ENCODE results near the gene TBC1D3B.

- TF ChIP-seq YY2 (tag by site-specific recombination; IDR thresholded peaks at IDR 0.05) (no peak), CTCF (tag by site-specific recombination; IDR thresholded peaks at IDR 0.05) (no peak), PRDM2 (tag by site-specific recombination; IDR thresholded peaks at IDR 0.05; ENCODE audit: borderline replicate concordance) (no peak), SETDB1 (IDR thresholded peaks at IDR 0.05; ENCODE audit: insufficient read length, low read length) (no peak), SCRT1 (tag by site-specific recombination; IDR thresholded peaks at IDR 0.05; ENCODE audit: borderline replicate concordance) (no peak), ZNF654 (tag by site-specific recombination; IDR thresholded peaks at IDR 0.05; ENCODE audit: low read depth) (no peak)
- TF ChIP-seq, protein P1, sequence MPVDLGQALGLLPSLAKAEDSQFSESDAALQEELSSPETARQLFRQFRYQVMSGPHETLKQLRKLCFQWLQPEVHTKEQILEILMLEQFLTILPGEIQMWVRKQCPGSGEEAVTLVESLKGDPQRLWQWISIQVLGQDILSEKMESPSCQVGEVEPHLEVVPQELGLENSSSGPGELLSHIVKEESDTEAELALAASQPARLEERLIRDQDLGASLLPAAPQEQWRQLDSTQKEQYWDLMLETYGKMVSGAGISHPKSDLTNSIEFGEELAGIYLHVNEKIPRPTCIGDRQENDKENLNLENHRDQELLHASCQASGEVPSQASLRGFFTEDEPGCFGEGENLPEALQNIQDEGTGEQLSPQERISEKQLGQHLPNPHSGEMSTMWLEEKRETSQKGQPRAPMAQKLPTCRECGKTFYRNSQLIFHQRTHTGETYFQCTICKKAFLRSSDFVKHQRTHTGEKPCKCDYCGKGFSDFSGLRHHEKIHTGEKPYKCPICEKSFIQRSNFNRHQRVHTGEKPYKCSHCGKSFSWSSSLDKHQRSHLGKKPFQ (tag by site-specific recombination; IDR thresholded peaks at IDR 0.05), result no peak
Observed at GRCh38 chr17:36212272-36212605, 35.8 kb upstream of the TBC1D3B start.

Data from HEK293 (cell line).